H1 (cell line): ENCODE measurements around the gene OPN3. TPM values are rescaled to one million over a fixed set of nuclear protein-coding genes. Genes with fewer than 3 reads are reported as not detected.

Experiments used
- CTCF ChIA-PET: fragments of 300-600 bp; sonication (Branson Sonifier 250); formaldehyde crosslinking; loops from one replicate; lab custom pipeline; 2021; ENCODE audit not compliant: partially characterized antibody; lab: Charles Lee
- POLR2A ChIA-PET: fragments of 300-600 bp; sonication (Branson Sonifier 250); formaldehyde crosslinking; loops from one replicate; lab custom pipeline; 2021; ENCODE audit warnings: inconsistent platforms; ENCODE audit not compliant: partially characterized antibody; lab: Charles Lee
- DNase-seq, 2 experiments: peaks; one replicate each; pipeline versions ENCODE4 v3.0.0 to v3.0.0-alpha.2; 2010 to 2022; ENCODE audit warnings: low spot score in 2 of 2, low read depth in 1 of 2, mixed read lengths in 1 of 2
- FAIRE-seq: peaks from 2 replicates; lab custom pipeline; 2011; peaks lifted over from hg19 to GRCh38; lab: Jason Lieb, UNC
- H2AFZ ChIP-seq: 2 replicates; pipeline ENCODE4 v1.8.1; 2012; ENCODE audit warnings: low read length, inconsistent platforms
- H2AK5ac ChIP-seq: 2 replicates; pipeline ENCODE4 v1.6.1; 2013; ENCODE audit warnings: low read depth, low read length
- H2BK120ac ChIP-seq: replicated peaks from 2 replicates; pipeline ENCODE3; 2013; ENCODE audit warnings: low read depth, low read length, inconsistent platforms
- H2BK12ac ChIP-seq: 2 replicates; pipeline ENCODE4 v1.6.1; 2013; ENCODE audit warnings: low read depth, low read length
- H2BK15ac ChIP-seq: 2 replicates; pipeline ENCODE4 v1.6.1; 2013; ENCODE audit warnings: low read length
- H2BK20ac ChIP-seq: 2 replicates; pipeline ENCODE4 v1.6.1; 2013; ENCODE audit warnings: low read length
- H2BK5ac ChIP-seq: 2 replicates; pipeline ENCODE4 v1.6.1; 2013; ENCODE audit warnings: low read depth, low read length
- H3K14ac ChIP-seq: 2 replicates; pipeline ENCODE4 v1.6.1; 2013; ENCODE audit warnings: inconsistent platforms; ENCODE audit not compliant: insufficient read length
- H3K18ac ChIP-seq: 2 replicates; pipeline ENCODE4 v1.6.1; 2013; ENCODE audit warnings: low read length; ENCODE audit errors: extremely low read depth
- H3K23ac ChIP-seq: 2 replicates; pipeline ENCODE4 v1.6.1; 2013; ENCODE audit warnings: inconsistent platforms; ENCODE audit not compliant: insufficient read length
- H3K23me2 ChIP-seq: 2 replicates; pipeline ENCODE4 v1.6.1; 2013; ENCODE audit warnings: low read depth, low read length
- H3K27ac ChIP-seq: 2 replicates; pipeline ENCODE4 v1.6.1; 2011; ENCODE audit warnings: low read depth, low read length, inconsistent platforms
- H3K27me3 ChIP-seq, 4 experiments: replicated peaks in 1 of 4; 1 replicate in 1 of 4; 2 replicates in 3 of 4; pipeline versions ENCODE4 v1.6.1 to v1.8.1; 2011 to 2013; ENCODE audit warnings: low read length in 3 of 4, mild to moderate bottlenecking in 3 of 4, inconsistent platforms in 2 of 4, mixed read lengths in 2 of 4, moderate library complexity in 1 of 4; ENCODE audit not compliant: control insufficient read depth in 3 of 4, insufficient read depth in 3 of 4; ENCODE audit errors: extremely low read depth in 1 of 4
- H3K36me3 ChIP-seq, 4 experiments: 2 replicates each; pipeline versions ENCODE4 v1.6.1 to v1.8.1; 2011 to 2013; ENCODE audit warnings: mild to moderate bottlenecking in 4 of 4, low read length in 3 of 4, moderate library complexity in 2 of 4, control low read depth in 1 of 4, inconsistent platforms in 1 of 4; ENCODE audit not compliant: insufficient read depth in 4 of 4, control insufficient read depth in 2 of 4
- H3K4ac ChIP-seq: replicated peaks from 2 replicates; pipeline ENCODE3; 2013; ENCODE audit warnings: low read length, low read depth, mixed read lengths, inconsistent platforms; ENCODE audit not compliant: insufficient read length
- H3K4me1 ChIP-seq, 4 experiments: replicated peaks in 1 of 4; 1 replicate in 1 of 4; 2 replicates in 3 of 4; pipeline versions ENCODE4 v1.6.1 to v1.8.1; 2011 to 2013; ENCODE audit warnings: low read length in 3 of 4, inconsistent platforms in 2 of 4, mixed read lengths in 1 of 4; ENCODE audit not compliant: insufficient read depth in 4 of 4, control insufficient read depth in 3 of 4
- H3K4me2 ChIP-seq, 2 experiments: 2 replicates each; pipeline versions ENCODE4 v1.6.1 to v1.8.1; 2011 to 2013; ENCODE audit warnings: low read depth in 2 of 2, low read length in 2 of 2, control low read depth in 1 of 2, inconsistent platforms in 1 of 2, mild to moderate bottlenecking in 1 of 2; ENCODE audit not compliant: insufficient read depth in 1 of 2
- H3K4me3 ChIP-seq, 4 experiments: fragments of 200-600, 300-600 bp in 1 of 4; sonication (generic), shearing (Covaris generic), sonication (Bioruptor Twin) in 1 of 4; 2 replicates each; pipeline versions ENCODE4 v1.5.1 to v1.8.1; 2011 to 2016; ENCODE audit warnings: low read length in 4 of 4, low read depth in 3 of 4, control low read depth in 2 of 4, inconsistent platforms in 2 of 4, mild to moderate bottlenecking in 2 of 4, mixed read lengths in 1 of 4, moderate library complexity in 1 of 4; ENCODE audit not compliant: insufficient read depth in 2 of 4; ENCODE audit errors: extremely low read depth in 1 of 4
- H3K56ac ChIP-seq: replicated peaks from 2 replicates; pipeline ENCODE3; 2013; ENCODE audit warnings: low read depth, mild to moderate bottlenecking, mixed read lengths, low read length, inconsistent platforms; ENCODE audit not compliant: insufficient read length
- H3K79me1 ChIP-seq: 2 replicates; pipeline ENCODE4 v1.6.1; 2013; ENCODE audit warnings: low read depth, low read length, control low read depth
- H3K79me2 ChIP-seq, 2 experiments: 2 replicates each; pipeline versions ENCODE4 v1.6.1 to v1.8.1; 2012 to 2013; ENCODE audit warnings: low read length in 2 of 2, mild to moderate bottlenecking in 2 of 2, inconsistent platforms in 1 of 2; ENCODE audit not compliant: insufficient read depth in 2 of 2, control insufficient read depth in 1 of 2
- H3K9ac ChIP-seq, 4 experiments: replicated peaks in 1 of 4; 1 replicate in 1 of 4; 2 replicates in 3 of 4; pipeline versions ENCODE4 v1.6.1 to v1.8.1; 2011 to 2013; ENCODE audit warnings: low read depth in 3 of 4, low read length in 3 of 4, control low read depth in 2 of 4, mild to moderate bottlenecking in 2 of 4, moderate library complexity in 2 of 4, inconsistent platforms in 1 of 4; ENCODE audit errors: extremely low read depth in 1 of 4
- H3K9me3 ChIP-seq, 2 experiments: 2 replicates each; pipeline versions ENCODE4 v1.6.1 to v1.8.1; 2012 to 2013; ENCODE audit warnings: mild to moderate bottlenecking in 2 of 2, moderate library complexity in 2 of 2, control low read depth in 1 of 2, inconsistent platforms in 1 of 2, low read depth in 1 of 2, low read length in 1 of 2, mixed read lengths in 1 of 2; ENCODE audit not compliant: insufficient read depth in 2 of 2
- H4K20me1 ChIP-seq, 2 experiments: replicated peaks in 1 of 2; 2 replicates each; pipeline versions ENCODE3 to v1.8.1; 2011 to 2013; ENCODE audit warnings: inconsistent platforms in 2 of 2, low read length in 2 of 2, mild to moderate bottlenecking in 1 of 2; ENCODE audit not compliant: insufficient read depth in 2 of 2, control insufficient read depth in 1 of 2
- H4K5ac ChIP-seq: 2 replicates; pipeline ENCODE4 v1.6.1; 2013; ENCODE audit warnings: low read length, low read depth, mixed read lengths, inconsistent platforms; ENCODE audit not compliant: insufficient read length
- H4K8ac ChIP-seq: 2 replicates; pipeline ENCODE4 v1.8.0; 2013; ENCODE audit warnings: mild to moderate bottlenecking, moderate library complexity, low read length, inconsistent platforms; ENCODE audit not compliant: insufficient read depth; ENCODE audit errors: extremely low read depth
- H4K91ac ChIP-seq: replicated peaks from 2 replicates; pipeline ENCODE3; 2013; ENCODE audit warnings: low read length, mixed read lengths, inconsistent platforms; ENCODE audit not compliant: insufficient read length
- CBX5 ChIP-seq: fragments of 300-800, 300-1000 bp; sonication (generic); IDR thresholded peaks from 2 replicates; pipeline ENCODE4 v1.7.1; 2016; ENCODE audit warnings: antibody characterized with exemption, low read length, low read depth
- GABPA ChIP-seq: IDR thresholded peaks from 2 replicates; pipeline ENCODE4 v1.6.1; 2011; ENCODE audit warnings: mild to moderate bottlenecking, low read length, moderate library complexity, borderline replicate concordance; ENCODE audit not compliant: insufficient read depth
- GTF2F1 ChIP-seq: IDR thresholded peaks from 2 replicates; pipeline ENCODE4 v1.6.1; 2012; ENCODE audit warnings: low read depth, low read length, improper control_type of control experiment, borderline replicate concordance
- KDM1A ChIP-seq: fragments of 200-600, 300-600 bp; sonication (generic); IDR thresholded peaks from 2 replicates; pipeline ENCODE4 v1.7.1; 2016; ENCODE audit warnings: mild to moderate bottlenecking, low read length, borderline replicate concordance
- PHF8 ChIP-seq: fragments of 200-600 bp; sonication (generic); conservative IDR thresholded peaks from 2 replicates; pipeline ENCODE4 v1.7.1; 2012; ENCODE audit warnings: low read depth, mild to moderate bottlenecking, inconsistent platforms, low read length, moderate library complexity
- RXRA ChIP-seq: IDR thresholded peaks from 2 replicates; pipeline ENCODE4 v1.6.1; 2011; ENCODE audit warnings: low read depth, mild to moderate bottlenecking, low read length, moderate library complexity; ENCODE audit not compliant: insufficient read depth
- SP1 ChIP-seq: IDR thresholded peaks from 2 replicates; pipeline ENCODE4 v1.6.1; 2011; ENCODE audit warnings: low read depth, low read length
- TAF1 ChIP-seq: IDR thresholded peaks from 2 replicates; pipeline ENCODE4 v1.6.1; 2011; ENCODE audit warnings: mild to moderate bottlenecking, low read depth, low read length
- TCF12 ChIP-seq: IDR thresholded peaks from 2 replicates; pipeline ENCODE4 v1.6.1; 2011; ENCODE audit warnings: low read depth, mild to moderate bottlenecking, low read length
- YY1 ChIP-seq: IDR thresholded peaks from 2 replicates; pipeline ENCODE4 v1.6.1; 2011; ENCODE audit warnings: low read depth, mild to moderate bottlenecking, low read length
- polyA plus RNA-seq, 7 experiments: library from polyadenylated mRNA; depleted of rRNA in 3 of 7; stranded (reverse) in 5 of 7; unstranded in 2 of 7; fragments of >200 nt in 5 of 7; fragments of 200-250 nt in 2 of 7; gene quantifications; 1 replicate in 5 of 7; 2 replicates in 1 of 7; 4 replicates in 1 of 7; pipeline versions ENCODE4 v1.2.1 to v1.2.3, GENCODE V29; 2011 to 2013; ENCODE audit warnings: missing spikeins in 2 of 7, mixed read lengths in 2 of 7
- total RNA-seq: library from RNA; stranded (reverse); fragmentation: NEBNext Ultra II Directional; extraction: Animal tissue kit (Norgen Biotek cat#: 25700); gene quantifications from 2 replicates; pipeline ENCODE4 v1.2.1, GENCODE V29; 2021
- TF ChIP-seq, protein P1 (sequence below): IDR thresholded peaks from 2 replicates; pipeline ENCODE4 v1.6.1; 2011; ENCODE audit warnings: low read depth, mild to moderate bottlenecking, low read length; ENCODE audit not compliant: insufficient read depth
- TF ChIP-seq, protein P2 (sequence below): IDR thresholded peaks from 2 replicates; pipeline ENCODE4 v1.6.1; 2012; ENCODE audit warnings: low read length, inconsistent platforms

Gene OPN3
- total and polyA plus RNA-seq, 2 of the 8 experiments (the other 6 are each of a cell fraction or from before 2014, with no cell fraction given) = 8.8 to 19.4 TPM

DNA sequence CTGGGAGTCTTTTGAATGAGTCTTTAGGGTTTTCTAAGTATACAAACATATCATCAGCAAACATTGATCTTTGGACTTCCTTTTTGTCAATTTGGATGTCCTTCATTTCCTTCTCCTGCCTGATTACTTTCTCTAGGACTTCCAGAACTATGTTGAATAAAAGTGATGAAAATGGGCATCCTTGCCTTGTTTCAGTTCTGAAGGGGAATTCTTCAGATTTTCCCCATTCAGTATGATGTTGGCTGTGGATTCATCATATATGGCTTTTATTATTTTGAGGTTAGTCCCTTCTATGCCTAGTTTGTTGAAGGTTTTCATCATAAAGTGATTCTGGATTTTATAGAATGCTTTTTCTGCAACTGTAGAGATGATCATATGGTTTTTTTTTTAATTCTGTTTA, 66.0 kb downstream of the OPN3 start:
- no peaks in the 10 kb centered on the region for H3K27me3 ChIP-seq
- H2BK15ac ChIP-seq = no peak overlapping the region
- no peak overlapping the region for H4K91ac ChIP-seq
- H4K20me1 ChIP-seq = no peaks in the 10 kb centered on the region
- no peak for DNase-seq
- H2AFZ ChIP-seq = no peak overlapping the region
- H3K4me2 ChIP-seq = no peak overlapping the region
- H3K23ac ChIP-seq = no peak overlapping the region
- no peak overlapping the region for H2AK5ac ChIP-seq
- no peaks in the 10 kb centered on the region for H3K4me1 ChIP-seq
- no peak overlapping the region for H4K5ac ChIP-seq
- H3K79me1 ChIP-seq = no peaks in the 10 kb centered on the region
- no peak overlapping the region for H3K14ac ChIP-seq
- ChIA-PET POLR2A (no interaction called here), CTCF (no interaction called here)
- H3K4ac ChIP-seq = no peak overlapping the region
- no peak overlapping the region for H3K56ac ChIP-seq
- no peak overlapping the region for H3K4me3 ChIP-seq
- no peak overlapping the region for H2BK5ac ChIP-seq
- H2BK20ac ChIP-seq = no peak overlapping the region
- H2BK12ac ChIP-seq = no peak overlapping the region
- 0 out of 4 replicates have a peak, but pooled peaks cover 0 to 2% of the 10 kb centered on the region in 2 experiments for H3K9me3 ChIP-seq
- H2BK120ac ChIP-seq = no peak overlapping the region
- no peak overlapping the region for H3K18ac ChIP-seq
- no peak for FAIRE-seq
- H3K36me3 ChIP-seq = no peaks in the 10 kb centered on the region
- no peak overlapping the region for H3K9ac ChIP-seq
- no peak overlapping the region for H4K8ac ChIP-seq
- TF ChIP-seq RXRA (no peak), TCF12 (no peak), KDM1A (no peak), SP1 (no peak), PHF8 (no peak), GTF2F1 (no peak), TAF1 (no peak), GABPA (no peak), CBX5 (no peak), YY1 (no peak)
- TF ChIP-seq, protein P1, sequence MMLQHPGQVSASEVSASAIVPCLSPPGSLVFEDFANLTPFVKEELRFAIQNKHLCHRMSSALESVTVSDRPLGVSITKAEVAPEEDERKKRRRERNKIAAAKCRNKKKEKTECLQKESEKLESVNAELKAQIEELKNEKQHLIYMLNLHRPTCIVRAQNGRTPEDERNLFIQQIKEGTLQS = no peak
- TF ChIP-seq, protein P2, sequence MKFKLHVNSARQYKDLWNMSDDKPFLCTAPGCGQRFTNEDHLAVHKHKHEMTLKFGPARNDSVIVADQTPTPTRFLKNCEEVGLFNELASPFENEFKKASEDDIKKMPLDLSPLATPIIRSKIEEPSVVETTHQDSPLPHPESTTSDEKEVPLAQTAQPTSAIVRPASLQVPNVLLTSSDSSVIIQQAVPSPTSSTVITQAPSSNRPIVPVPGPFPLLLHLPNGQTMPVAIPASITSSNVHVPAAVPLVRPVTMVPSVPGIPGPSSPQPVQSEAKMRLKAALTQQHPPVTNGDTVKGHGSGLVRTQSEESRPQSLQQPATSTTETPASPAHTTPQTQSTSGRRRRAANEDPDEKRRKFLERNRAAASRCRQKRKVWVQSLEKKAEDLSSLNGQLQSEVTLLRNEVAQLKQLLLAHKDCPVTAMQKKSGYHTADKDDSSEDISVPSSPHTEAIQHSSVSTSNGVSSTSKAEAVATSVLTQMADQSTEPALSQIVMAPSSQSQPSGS = no peak
- no peaks in the 10 kb centered on the region for H3K23me2 ChIP-seq
- H3K79me2 ChIP-seq = no peaks in the 10 kb centered on the region
- H3K27ac ChIP-seq = no peak overlapping the region
